ENCODE measurements around the gene LDB2.

Gene LDB2

GRCh38 chr4:16868674-16869073, 29.8 kb downstream of the LDB2 start:
- in situ Hi-C loops (cut with MboI; ENCODE audit: low sequenced_read_pairs, unreplicated experiment): no loop called here
- TF ChIP-seq CTCF (IDR thresholded peaks at IDR 0.05; ENCODE audit: borderline replicate concordance, control extremely low read depth, extremely low read depth, insufficient read depth, missing control alignments): no peak
- no peak for DNase-seq (ENCODE audit: low spot score)

DNA sequence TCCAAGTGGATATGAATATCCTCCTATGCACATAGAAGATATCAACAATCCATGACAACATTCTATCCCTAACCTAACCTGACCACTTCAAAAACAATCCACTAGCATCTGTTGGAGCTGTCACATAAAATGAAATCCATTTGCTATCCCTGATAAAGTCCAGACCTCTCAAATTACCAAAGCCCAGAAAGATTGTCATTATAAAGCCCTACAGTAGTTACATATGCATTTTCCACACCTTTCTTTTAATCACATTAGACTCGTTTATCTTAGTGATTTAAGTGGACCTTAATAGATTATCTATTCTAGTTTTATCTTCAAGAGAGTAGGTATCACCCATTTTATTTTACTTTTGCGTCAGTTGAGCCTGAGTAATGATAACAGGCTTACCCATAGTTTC, 30.6 kb downstream of the LDB2 start:
- in situ Hi-C loops (cut with MboI; ENCODE audit: low sequenced_read_pairs, unreplicated experiment): no loop called here
- TF ChIP-seq CTCF (IDR thresholded peaks at IDR 0.05; ENCODE audit: borderline replicate concordance, control extremely low read depth, extremely low read depth, insufficient read depth, missing control alignments): no peak
- no peak for DNase-seq (ENCODE audit: low spot score)

- no peak for DNase-seq (ENCODE audit: low spot score)
- in situ Hi-C loops (cut with MboI; ENCODE audit: low sequenced_read_pairs, unreplicated experiment): no loop called here
- no peak for TF ChIP-seq CTCF (IDR thresholded peaks at IDR 0.05; ENCODE audit: borderline replicate concordance, control extremely low read depth, extremely low read depth, insufficient read depth, missing control alignments)
These were observed 31.5 kb downstream of the LDB2 start for GRCh38 chr4:16866974-16867373.

DNA sequence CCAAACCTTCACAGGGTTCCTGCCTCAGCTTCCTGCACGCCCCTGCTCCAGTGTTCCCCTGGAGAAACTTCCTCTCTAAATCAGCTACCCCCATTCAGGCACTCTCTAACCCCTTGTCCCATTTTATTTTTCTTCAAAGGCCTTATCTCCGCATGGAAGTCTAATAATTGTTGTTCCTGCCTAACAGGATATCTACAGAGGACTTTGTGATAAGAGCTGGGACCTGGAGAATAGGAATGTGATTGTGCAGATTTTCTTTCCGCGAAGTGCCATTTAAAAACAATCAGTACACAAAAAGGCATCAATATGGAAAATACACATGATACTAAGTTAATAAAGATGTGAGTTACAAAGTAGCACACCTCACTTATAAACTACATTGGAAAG, 32.6 kb downstream of the LDB2 start:
- no peak for DNase-seq (ENCODE audit: low spot score)
- in situ Hi-C loops (cut with MboI; ENCODE audit: low sequenced_read_pairs, unreplicated experiment): no loop called here
- no peak for TF ChIP-seq CTCF (IDR thresholded peaks at IDR 0.05; ENCODE audit: borderline replicate concordance, control extremely low read depth, extremely low read depth, insufficient read depth, missing control alignments)

- TF ChIP-seq CTCF (IDR thresholded peaks at IDR 0.05; ENCODE audit: borderline replicate concordance, control extremely low read depth, extremely low read depth, insufficient read depth, missing control alignments): no peak
- no peak for DNase-seq (ENCODE audit: low spot score)
- in situ Hi-C loops (cut with MboI; ENCODE audit: low sequenced_read_pairs, unreplicated experiment): no loop called here
These were observed 33.1 kb downstream of the LDB2 start for GRCh38 chr4:16865209-16865896.

GRCh38 chr4:16864199-16864598, 34.2 kb downstream of the LDB2 start:
- in situ Hi-C loops (cut with MboI; ENCODE audit: low sequenced_read_pairs, unreplicated experiment): no loop called here

More at GRCh38 chr4:16864199-16864598, 34.2 kb downstream of the LDB2 start:
- no peak for DNase-seq (ENCODE audit: low spot score)
- TF ChIP-seq CTCF (IDR thresholded peaks at IDR 0.05; ENCODE audit: borderline replicate concordance, control extremely low read depth, extremely low read depth, insufficient read depth, missing control alignments): no peak

Data from GM13976 (cell line).